ENCODE data around the gene BRDT.

The BRDT gene

DNA sequence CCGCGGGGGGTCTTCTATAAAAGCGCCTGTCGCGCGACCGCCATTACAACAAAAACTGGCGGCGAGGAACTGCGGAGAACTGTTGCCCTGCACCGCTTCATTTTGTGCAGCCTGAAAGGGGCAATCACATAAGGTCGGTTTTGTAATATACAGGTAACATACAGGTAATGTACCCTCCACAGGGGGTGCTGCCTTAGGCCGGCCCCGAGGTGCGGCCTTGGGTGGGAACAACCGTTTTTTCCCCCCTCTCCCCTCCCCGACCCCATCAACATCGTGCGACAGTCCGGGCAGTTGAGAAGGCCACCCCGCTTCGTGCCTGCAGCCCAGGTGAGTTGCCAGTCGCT, at the start of gene BRDT:
BRDT (plus strand) TSS at position 46 of the 344 bp plus-strand sequence. CDS start 13,354 bp downstream, outside the sequence.
- DNase-seq (ENCODE audit: low spot score) = no peak
- TF ChIP-seq, protein P1, sequence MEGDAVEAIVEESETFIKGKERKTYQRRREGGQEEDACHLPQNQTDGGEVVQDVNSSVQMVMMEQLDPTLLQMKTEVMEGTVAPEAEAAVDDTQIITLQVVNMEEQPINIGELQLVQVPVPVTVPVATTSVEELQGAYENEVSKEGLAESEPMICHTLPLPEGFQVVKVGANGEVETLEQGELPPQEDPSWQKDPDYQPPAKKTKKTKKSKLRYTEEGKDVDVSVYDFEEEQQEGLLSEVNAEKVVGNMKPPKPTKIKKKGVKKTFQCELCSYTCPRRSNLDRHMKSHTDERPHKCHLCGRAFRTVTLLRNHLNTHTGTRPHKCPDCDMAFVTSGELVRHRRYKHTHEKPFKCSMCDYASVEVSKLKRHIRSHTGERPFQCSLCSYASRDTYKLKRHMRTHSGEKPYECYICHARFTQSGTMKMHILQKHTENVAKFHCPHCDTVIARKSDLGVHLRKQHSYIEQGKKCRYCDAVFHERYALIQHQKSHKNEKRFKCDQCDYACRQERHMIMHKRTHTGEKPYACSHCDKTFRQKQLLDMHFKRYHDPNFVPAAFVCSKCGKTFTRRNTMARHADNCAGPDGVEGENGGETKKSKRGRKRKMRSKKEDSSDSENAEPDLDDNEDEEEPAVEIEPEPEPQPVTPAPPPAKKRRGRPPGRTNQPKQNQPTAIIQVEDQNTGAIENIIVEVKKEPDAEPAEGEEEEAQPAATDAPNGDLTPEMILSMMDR (IDR thresholded peaks at IDR 0.05; ENCODE audit: extremely low read depth, missing control alignments) = no peak

DNA sequence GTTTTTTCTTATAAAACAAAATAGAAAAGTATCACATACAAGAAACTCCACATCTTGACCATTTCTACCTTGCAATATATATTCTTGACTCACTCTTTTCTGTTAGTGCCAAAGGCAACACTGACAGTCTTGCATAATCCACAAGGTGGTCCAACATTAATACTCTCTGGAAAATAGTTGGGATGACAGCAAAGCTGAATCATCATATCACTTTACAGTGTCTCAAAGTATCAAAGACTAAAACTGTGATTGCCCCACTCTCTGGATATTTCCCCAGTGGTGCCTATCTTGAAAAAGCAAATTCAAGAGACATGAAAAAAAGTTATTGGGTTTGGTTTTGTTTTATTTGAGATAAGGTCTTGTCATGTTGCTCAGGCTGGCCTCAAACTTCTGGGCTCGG, 48.6 kb upstream of the BRDT start:
- no peak for DNase-seq (ENCODE audit: low spot score)
- TF ChIP-seq, protein P1 (IDR thresholded peaks at IDR 0.05; ENCODE audit: extremely low read depth, missing control alignments) = no peak

DNA sequence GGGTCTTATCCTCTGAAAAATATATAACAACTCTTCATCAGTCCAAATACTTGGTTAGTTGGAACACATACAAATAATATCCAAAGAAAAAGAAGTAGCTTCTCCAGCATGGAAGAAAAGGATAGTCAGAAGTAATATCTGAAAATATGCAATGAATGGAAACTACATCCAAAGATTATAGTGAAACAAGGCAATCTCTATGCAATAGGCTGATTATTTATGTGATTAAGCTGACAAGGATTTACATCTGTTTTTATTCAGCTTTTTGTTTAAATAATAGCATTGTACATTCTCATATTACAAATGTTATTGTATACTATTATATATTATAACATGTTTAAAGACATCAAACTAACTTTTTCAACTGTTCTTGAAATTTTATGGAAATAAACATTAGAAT, 48.0 kb upstream of the BRDT start:
- no peak for DNase-seq (ENCODE audit: low spot score)
- TF ChIP-seq, protein P1 (IDR thresholded peaks at IDR 0.05; ENCODE audit: extremely low read depth, missing control alignments) = no peak

DNA sequence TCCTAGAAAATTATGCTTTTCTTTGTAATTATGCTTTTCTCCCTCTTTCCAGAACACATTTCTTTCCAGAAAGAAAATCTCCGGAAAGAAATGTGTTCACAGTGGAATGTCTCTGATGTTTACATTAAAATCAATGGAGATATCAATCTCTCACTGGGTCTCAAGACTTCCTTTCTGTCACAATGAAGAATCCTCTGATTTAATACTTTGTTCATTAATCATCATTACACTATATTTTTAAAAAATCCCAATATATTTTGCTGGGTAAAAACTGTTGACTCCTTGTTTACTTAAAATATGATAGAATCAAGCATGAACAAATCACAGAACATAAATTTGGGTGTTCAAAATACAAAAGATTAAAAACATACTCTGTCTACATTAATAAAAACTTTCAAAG, 36.9 kb upstream of the BRDT start:
- DNase-seq (ENCODE audit: low spot score) = no peak
- TF ChIP-seq, protein P1 (IDR thresholded peaks at IDR 0.05; ENCODE audit: extremely low read depth, missing control alignments) = no peak

DNA sequence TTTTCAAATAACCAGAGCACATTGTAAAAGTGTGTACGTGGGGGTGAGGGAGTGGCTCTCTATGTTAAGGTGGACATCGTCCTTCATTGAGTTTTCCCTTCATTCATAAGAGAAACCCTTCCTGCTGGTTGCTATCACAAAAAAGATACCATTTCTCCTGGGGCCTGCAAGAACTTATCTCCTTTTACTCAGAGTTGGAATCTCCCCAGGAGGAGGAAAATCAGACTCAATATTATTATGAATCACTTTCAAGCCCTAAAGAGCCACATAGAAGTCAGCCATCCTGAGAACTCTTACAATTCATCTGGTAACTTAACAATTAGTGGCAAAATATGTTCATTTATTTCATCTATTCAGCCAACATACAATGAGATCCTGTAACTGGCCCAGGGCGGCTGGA, 36.2 kb upstream of the BRDT start:
- TF ChIP-seq, protein P1 (IDR thresholded peaks at IDR 0.05; ENCODE audit: extremely low read depth, missing control alignments) = no peak
- no peak for DNase-seq (ENCODE audit: low spot score)

DNA sequence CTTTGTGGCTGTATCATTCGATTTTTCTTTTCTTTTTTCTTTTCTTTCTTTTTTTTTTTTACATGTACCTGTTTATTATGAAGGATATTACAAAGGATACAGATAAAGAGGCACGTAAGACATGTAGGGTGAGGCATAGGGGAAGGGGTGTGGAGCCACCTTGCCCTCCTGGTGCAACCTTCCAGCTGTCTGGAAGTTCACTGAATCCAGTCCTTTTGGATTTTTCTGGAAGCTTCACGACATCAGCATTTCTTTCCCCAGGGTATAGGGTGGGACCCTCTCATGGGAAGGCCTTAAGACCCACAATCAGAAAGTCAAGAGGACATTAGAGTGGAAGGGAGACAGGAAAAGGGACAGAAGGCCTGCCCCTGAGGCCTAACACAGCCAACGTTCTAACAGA, 33.2 kb upstream of the BRDT start:
- no peak for DNase-seq (ENCODE audit: low spot score)
- TF ChIP-seq, protein P1 (IDR thresholded peaks at IDR 0.05; ENCODE audit: extremely low read depth, missing control alignments) = no peak

DNA sequence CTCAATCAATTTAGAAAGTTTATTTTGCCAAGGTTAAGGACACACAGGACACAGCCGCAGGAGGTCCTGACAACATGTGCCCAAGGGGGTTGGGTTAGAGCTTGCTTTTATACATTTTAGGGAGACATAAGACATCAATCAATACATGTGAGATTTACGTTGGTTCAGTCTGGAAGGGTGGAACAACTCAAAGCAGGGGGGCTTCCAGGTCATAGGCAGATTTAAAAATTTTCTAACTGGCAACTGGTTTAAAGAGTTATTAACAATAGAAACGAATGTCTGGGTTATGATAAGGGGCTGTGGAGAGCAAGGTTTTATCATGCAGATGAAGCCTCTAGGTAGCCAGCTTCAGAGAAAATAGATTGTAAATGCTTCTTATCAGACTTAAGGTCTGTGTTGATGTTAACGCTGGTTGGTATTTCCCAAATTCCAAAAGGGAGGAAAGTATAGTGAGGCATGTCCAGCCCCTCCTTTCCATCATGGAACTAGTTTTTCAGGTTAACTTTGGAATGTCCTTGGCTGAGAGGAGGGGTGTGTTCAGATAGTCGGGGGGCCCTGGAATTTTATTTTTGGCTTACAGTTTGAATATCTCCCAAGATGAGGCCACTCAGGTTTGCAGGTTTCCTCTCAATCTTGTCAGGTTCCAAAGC, 32.3 kb upstream of the BRDT start:
- no peak for DNase-seq (ENCODE audit: low spot score)
- TF ChIP-seq, protein P1 (IDR thresholded peaks at IDR 0.05; ENCODE audit: extremely low read depth, missing control alignments) = no peak

All from GM20000 (cell line).